Measurements from ENCODE around the gene WWOX. TPM values are rescaled to one million over a fixed set of nuclear protein-coding genes. Genes with fewer than 3 reads are reported as not detected.

WWOX gene
- total and polyA plus RNA-seq, 2 of the 13 experiments (the other 11 are each of a cell fraction or from before 2014, with no cell fraction given): 9.1 to 37.4 TPM

DNA sequence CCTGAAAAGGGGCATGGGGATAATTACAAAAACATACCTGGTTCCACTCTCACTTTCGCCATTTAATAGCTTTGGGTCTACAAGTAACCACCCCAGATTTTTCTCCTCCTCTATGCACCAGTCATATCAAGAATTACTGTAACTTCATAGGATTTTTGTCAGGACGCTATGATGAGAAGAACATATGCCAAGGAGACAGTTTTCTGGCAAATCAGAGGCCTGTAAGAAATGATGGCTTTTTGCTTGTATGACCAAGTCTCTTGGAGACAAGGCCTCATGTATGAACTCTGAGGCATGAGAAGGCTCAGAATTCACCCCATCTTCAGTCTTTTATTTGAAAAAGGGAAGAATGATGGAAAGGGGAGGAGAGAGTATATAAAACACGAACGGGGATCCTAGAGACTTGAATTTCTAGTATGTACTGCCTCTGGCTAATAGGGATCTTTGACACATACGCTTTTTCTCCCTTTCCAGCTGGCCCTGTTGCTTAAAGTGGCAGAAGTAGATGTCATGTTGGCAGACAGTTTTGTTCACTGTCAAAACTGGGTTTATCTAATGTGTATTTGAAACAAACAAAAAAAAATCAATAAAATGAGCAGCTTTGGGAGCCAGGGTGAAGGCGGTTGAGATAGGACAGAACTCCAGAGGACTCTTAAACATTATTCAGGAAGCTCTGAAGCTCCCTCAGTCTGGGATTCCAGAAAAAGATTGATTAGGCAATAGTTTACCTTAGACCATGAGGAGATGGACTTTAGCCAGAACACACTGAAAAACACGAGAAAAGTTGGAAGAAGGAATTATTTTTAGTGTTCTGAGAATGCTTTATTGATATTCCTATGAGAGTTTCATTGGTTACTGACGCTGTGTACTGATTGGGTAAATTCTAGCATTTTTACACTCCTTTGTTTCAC, 656.6 kb downstream of the WWOX start (continued):
- TF ChIP-seq, protein P1, sequence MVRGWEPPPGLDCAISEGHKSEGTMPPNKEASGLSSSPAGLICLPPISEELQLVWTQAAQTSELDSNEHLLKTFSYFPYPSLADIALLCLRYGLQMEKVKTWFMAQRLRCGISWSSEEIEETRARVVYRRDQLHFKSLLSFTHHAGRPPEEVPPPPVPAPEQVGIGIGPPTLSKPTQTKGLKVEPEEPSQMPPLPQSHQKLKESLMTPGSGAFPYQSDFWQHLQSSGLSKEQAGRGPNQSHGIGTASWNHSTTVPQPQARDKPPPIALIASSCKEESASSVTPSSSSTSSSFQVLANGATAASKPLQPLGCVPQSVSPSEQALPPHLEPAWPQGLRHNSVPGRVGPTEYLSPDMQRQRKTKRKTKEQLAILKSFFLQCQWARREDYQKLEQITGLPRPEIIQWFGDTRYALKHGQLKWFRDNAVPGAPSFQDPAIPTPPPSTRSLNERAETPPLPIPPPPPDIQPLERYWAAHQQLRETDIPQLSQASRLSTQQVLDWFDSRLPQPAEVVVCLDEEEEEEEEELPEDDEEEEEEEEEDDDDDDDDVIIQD (CRISPR knock-in tag; IDR thresholded peaks at IDR 0.05; ENCODE audit: low read depth): peak; percentile 89; the same call in 1 of the 2 replicates
- TF ChIP-seq NFIC (IDR thresholded peaks at IDR 0.05; ENCODE audit: low read length): peak; percentile 76
- 0 out of 2 replicates have a peak, but pooled peaks have one; percentile 35 for TF ChIP-seq SP140L (CRISPR knock-in tag; IDR thresholded peaks at IDR 0.05; ENCODE audit: borderline replicate concordance)
- peak; percentile 45; the same call in 1 of the 2 replicates for TF ChIP-seq PITX1 (CRISPR knock-in tag; IDR thresholded peaks at IDR 0.05)
- TF ChIP-seq ZNF605 (CRISPR knock-in tag; IDR thresholded peaks at IDR 0.05): peak; percentile 72
- TF ChIP-seq SUZ12 (IDR thresholded peaks at IDR 0.05; ENCODE audit: low read depth, low read length): no peak
- TF ChIP-seq, protein P2, sequence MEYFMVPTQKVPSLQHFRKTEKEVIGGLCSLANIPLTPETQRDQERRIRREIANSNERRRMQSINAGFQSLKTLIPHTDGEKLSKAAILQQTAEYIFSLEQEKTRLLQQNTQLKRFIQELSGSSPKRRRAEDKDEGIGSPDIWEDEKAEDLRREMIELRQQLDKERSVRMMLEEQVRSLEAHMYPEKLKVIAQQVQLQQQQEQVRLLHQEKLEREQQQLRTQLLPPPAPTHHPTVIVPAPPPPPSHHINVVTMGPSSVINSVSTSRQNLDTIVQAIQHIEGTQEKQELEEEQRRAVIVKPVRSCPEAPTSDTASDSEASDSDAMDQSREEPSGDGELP (IDR thresholded peaks at IDR 0.05; ENCODE audit: borderline replicate concordance, low read depth): peak; percentile 56; the same call in 1 of the 2 replicates
- TF ChIP-seq GLI4 (CRISPR knock-in tag; IDR thresholded peaks at IDR 0.05; ENCODE audit: borderline replicate concordance): 0 out of 2 replicates have a peak, but pooled peaks have one; percentile 23
- TF ChIP-seq MEIS2 (CRISPR knock-in tag; IDR thresholded peaks at IDR 0.05): 0 out of 2 replicates have a peak, but pooled peaks have one; percentile 45
- peak; percentile 10; the same call in 1 of the 2 replicates for TF ChIP-seq SOX13 (IDR thresholded peaks at IDR 0.05)
- TF ChIP-seq SOX13 (CRISPR knock-in tag; conservative IDR thresholded peaks at IDR 0.05 in 1 of 2, IDR thresholded peaks at IDR 0.05 in 1 of 2): peak in 1 of 2 experiments; percentile 73; a peak in 2 of 4 replicates
- peak; percentile 78 for TF ChIP-seq ZMYM4 (CRISPR knock-in tag; IDR thresholded peaks at IDR 0.05)
- TF ChIP-seq KMT2B (CRISPR knock-in tag; IDR thresholded peaks at IDR 0.05): peak; percentile 19
- TF ChIP-seq, protein P3, sequence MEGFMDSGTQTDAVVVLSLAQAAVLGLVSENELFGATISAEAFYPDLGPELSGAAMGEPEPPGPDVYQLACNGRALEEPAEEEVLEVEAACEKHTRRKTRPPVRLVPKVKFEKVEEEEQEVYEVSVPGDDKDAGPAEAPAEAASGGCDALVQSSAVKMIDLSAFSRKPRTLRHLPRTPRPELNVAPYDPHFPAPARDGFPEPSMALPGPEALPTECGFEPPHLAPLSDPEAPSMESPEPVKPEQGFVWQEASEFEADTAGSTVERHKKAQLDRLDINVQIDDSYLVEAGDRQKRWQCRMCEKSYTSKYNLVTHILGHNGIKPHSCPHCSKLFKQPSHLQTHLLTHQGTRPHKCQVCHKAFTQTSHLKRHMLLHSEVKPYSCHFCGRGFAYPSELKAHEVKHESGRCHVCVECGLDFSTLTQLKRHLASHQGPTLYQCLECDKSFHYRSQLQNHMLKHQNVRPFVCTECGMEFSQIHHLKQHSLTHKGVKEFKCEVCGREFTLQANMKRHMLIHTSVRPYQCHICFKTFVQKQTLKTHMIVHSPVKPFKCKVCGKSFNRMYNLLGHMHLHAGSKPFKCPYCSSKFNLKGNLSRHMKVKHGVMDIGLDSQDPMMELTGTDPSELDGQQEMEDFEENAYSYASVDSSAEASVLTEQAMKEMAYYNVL (CRISPR knock-in tag; IDR thresholded peaks at IDR 0.05; ENCODE audit: borderline replicate concordance): peak; percentile 84; the same call in 1 of the 2 replicates
- peak; percentile 59 for TF ChIP-seq SAP130 (CRISPR knock-in tag; IDR thresholded peaks at IDR 0.05; ENCODE audit: low read depth)
- TF ChIP-seq ZNF264 (CRISPR knock-in tag; IDR thresholded peaks at IDR 0.05): peak; percentile 93; the same call in 1 of the 2 replicates
- TF ChIP-seq, protein P4, sequence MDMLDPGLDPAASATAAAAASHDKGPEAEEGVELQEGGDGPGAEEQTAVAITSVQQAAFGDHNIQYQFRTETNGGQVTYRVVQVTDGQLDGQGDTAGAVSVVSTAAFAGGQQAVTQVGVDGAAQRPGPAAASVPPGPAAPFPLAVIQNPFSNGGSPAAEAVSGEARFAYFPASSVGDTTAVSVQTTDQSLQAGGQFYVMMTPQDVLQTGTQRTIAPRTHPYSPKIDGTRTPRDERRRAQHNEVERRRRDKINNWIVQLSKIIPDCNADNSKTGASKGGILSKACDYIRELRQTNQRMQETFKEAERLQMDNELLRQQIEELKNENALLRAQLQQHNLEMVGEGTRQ (IDR thresholded peaks at IDR 0.05; ENCODE audit: low read depth, low read length): no peak
- TF ChIP-seq, protein P4 (CRISPR knock-in tag; IDR thresholded peaks at IDR 0.05; ENCODE audit: borderline replicate concordance): no peak
